OCI-LY3 (cell line): ENCODE results near the gene MEN1.

Source experiments
- H2AFZ ChIP-seq: fragments of 200-600, 300-600 bp; shearing (Covaris generic); 2 replicates; pipeline ENCODE4 v1.6.0; 2014; ENCODE audit warnings: antibody characterized with exemption, low read depth, low read length
- H3K27ac ChIP-seq: fragments of 200-600, 300-600 bp; sonication (generic); 2 replicates; pipeline ENCODE4 v1.5.1; 2014; ENCODE audit warnings: mild to moderate bottlenecking, low read length, moderate library complexity, mixed read lengths
- H3K27me3 ChIP-seq: fragments of 200-600, 300-600 bp; sonication (generic); 2 replicates; pipeline ENCODE4 v1.6.1; 2014; ENCODE audit warnings: low read depth, low read length, mixed read lengths
- H3K36me3 ChIP-seq: fragments of 200-600, 300-600 bp; sonication (generic); replicated peaks from 2 replicates; pipeline ENCODE3; 2014; ENCODE audit warnings: low read depth, low read length, mixed read lengths
- H3K4me1 ChIP-seq: fragments of 300-600, 200-600 bp; sonication (generic); 2 replicates; pipeline ENCODE4 v1.6.1; 2014; ENCODE audit warnings: low read length, mixed read lengths
- H3K4me2 ChIP-seq: fragments of 200-600, 300-600 bp; sonication (generic); 2 replicates; pipeline ENCODE4 v1.6.1; 2014; ENCODE audit warnings: low read length, mixed read lengths
- H3K4me3 ChIP-seq: fragments of 300-600, 200-600 bp; sonication (generic); 2 replicates; pipeline ENCODE4 v1.5.1; 2014; ENCODE audit warnings: antibody characterized with exemption, mild to moderate bottlenecking, low read length, moderate library complexity
- H3K79me2 ChIP-seq: fragments of 300-600, 200-600 bp; shearing (Covaris generic); 2 replicates; pipeline ENCODE4 v1.6.1; 2014; ENCODE audit warnings: mild to moderate bottlenecking, low read length, mixed read lengths
- H3K9ac ChIP-seq: fragments of 300-600, 200-600 bp; shearing (Covaris generic); 2 replicates; pipeline ENCODE4 v1.6.0; 2014; ENCODE audit warnings: mild to moderate bottlenecking, low read length, moderate library complexity
- H3K9me3 ChIP-seq: fragments of 200-600, 300-600 bp; shearing (Covaris generic); 2 replicates; pipeline ENCODE4 v1.6.1; 2014; ENCODE audit warnings: low read length, mixed read lengths; ENCODE audit not compliant: insufficient read depth
- H4K20me1 ChIP-seq: fragments of 200-600, 300-600 bp; sonication (generic); 2 replicates; pipeline ENCODE4 v1.6.1; 2016; ENCODE audit warnings: low read length, mixed read lengths; ENCODE audit not compliant: insufficient read depth
- CTCF ChIP-seq: fragments of 200-600, 300-600 bp; sonication (generic); IDR thresholded peaks from 2 replicates; pipeline ENCODE4 v1.5.1; 2014; ENCODE audit warnings: antibody characterized with exemption, low read length, low read depth
- EZH2phosphoT487 ChIP-seq: fragments of 200-600 bp; shearing (Covaris generic); IDR thresholded peaks from 2 replicates; pipeline ENCODE4 v1.6.1; 2018; ENCODE audit warnings: antibody characterized with exemption, mixed run types, low read depth

MEN1 gene

GRCh38 chr11:64854534-64855502, 44.5 kb upstream of the MEN1 start:
- Histone ChIP-seq H3K9ac (peak overlapping the region; percentile 6; the same call in 1 of the 2 replicates), H2AFZ (no peak overlapping the region), H3K36me3 (peaks cover 40% of the 10 kb centered on the region), H3K9me3 (no peaks in the 10 kb centered on the region), H3K27me3 (no peaks in the 10 kb centered on the region), H3K4me1 (peaks cover 95% of the 10 kb centered on the region), H4K20me1 (no peaks in the 10 kb centered on the region), H3K4me3 (peak overlapping the region; percentile 3; the same call in 1 of the 2 replicates), H3K79me2 (peaks cover 29% of the 10 kb centered on the region), H3K4me2 (peak overlapping the region; percentile 91), H3K27ac (peak overlapping the region; percentile 99)
- TF ChIP-seq EZH2phosphoT487 (no peak), CTCF (no peak)

GRCh38 chr11:64854157-64854533, 43.8 kb upstream of the MEN1 start:
- peaks cover 95% of the 10 kb centered on the region for H3K4me1 ChIP-seq
- TF ChIP-seq CTCF (no peak), EZH2phosphoT487 (no peak)
- peak overlapping the region; percentile 85 for H3K9ac ChIP-seq
- H3K9me3 ChIP-seq, result no peaks in the 10 kb centered on the region
- peak overlapping the region; percentile 59; the same call in 1 of the 2 replicates for H3K4me3 ChIP-seq
- H3K27me3 ChIP-seq, result no peaks in the 10 kb centered on the region
- H3K36me3 ChIP-seq, result peaks cover 40% of the 10 kb centered on the region
- H3K27ac ChIP-seq, result peak overlapping the region; percentile 99
- peak overlapping the region; percentile 91 for H3K4me2 ChIP-seq
- peaks cover 29% of the 10 kb centered on the region for H3K79me2 ChIP-seq
- no peak overlapping the region for H2AFZ ChIP-seq
- no peaks in the 10 kb centered on the region for H4K20me1 ChIP-seq

GRCh38 chr11:64853709-64854108, 43.4 kb upstream of the MEN1 start:
- H2AFZ ChIP-seq, result no peak overlapping the region
- peaks cover 95% of the 10 kb centered on the region for H3K4me1 ChIP-seq
- TF ChIP-seq CTCF (no peak), EZH2phosphoT487 (no peak)
- H4K20me1 ChIP-seq, result no peaks in the 10 kb centered on the region
- H3K4me2 ChIP-seq, result peak overlapping the region; percentile 91
- H3K9me3 ChIP-seq, result no peaks in the 10 kb centered on the region
- peak overlapping the region; percentile 59 for H3K4me3 ChIP-seq
- peak overlapping the region; percentile 99 for H3K27ac ChIP-seq
- H3K79me2 ChIP-seq, result peaks cover 29% of the 10 kb centered on the region
- H3K9ac ChIP-seq, result peak overlapping the region; percentile 85
- H3K27me3 ChIP-seq, result no peaks in the 10 kb centered on the region
- peaks cover 40% of the 10 kb centered on the region for H3K36me3 ChIP-seq

- TF ChIP-seq EZH2phosphoT487 (no peak), CTCF (no peak)
- Histone ChIP-seq H3K9ac (peak overlapping the region; percentile 85), H3K36me3 (peaks cover 34% of the 10 kb centered on the region), H3K4me3 (peak overlapping the region; percentile 59), H3K79me2 (peaks cover 24% of the 10 kb centered on the region), H3K27me3 (no peaks in the 10 kb centered on the region), H4K20me1 (no peaks in the 10 kb centered on the region), H3K4me2 (peak overlapping the region; percentile 91), H2AFZ (no peak overlapping the region), H3K9me3 (no peaks in the 10 kb centered on the region), H3K4me1 (peaks cover 97% of the 10 kb centered on the region), H3K27ac (peak overlapping the region; percentile 99)
Measured at GRCh38 chr11:64852804-64853509, 42.6 kb upstream of the MEN1 start.
